ENCODE results near the gene WWOX.

The WWOX gene

DNA sequence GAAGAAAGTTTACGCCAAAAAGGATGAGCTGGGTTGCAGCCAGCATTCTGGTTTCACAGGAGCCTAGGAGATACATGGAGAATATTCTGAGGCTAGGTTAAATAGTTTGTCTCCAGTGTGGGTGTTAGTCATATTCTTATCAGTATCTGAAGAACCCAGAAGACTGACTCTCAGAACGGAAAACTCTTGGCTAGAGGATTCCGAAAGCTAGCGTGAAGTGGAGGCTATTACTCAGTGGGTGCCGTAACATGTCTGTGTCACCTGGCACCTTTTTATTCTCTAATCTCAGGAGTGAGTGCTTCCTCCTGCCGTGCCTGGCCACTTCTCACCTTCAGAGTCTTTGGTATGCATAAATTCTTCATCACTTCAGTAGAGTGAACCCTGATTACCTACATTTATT is 199.5 kb downstream of the WWOX start:
- no peak for DNase-seq (ENCODE audit: low read depth in 2 of 2)

DNA sequence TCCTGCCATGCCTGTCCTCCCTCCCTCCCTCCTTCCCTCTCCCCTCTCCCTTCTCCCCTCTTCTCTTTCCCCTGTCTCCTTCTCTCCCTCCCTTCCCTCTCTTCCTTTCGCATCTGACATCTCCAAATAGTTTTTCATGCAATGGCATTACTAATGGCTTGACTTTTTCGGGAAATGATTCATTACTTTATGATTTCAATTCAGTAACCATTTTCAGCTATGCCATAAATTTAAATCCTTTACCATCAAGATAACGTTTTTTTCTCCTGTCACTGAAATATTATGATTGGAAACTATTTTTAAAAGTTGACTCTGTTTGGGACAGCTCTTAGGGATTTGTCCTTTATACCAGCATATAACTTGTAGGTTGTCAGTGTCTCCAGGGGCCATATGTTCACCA is 201.0 kb downstream of the WWOX start:
- no peak for DNase-seq (ENCODE audit: low read depth in 2 of 2)

DNA sequence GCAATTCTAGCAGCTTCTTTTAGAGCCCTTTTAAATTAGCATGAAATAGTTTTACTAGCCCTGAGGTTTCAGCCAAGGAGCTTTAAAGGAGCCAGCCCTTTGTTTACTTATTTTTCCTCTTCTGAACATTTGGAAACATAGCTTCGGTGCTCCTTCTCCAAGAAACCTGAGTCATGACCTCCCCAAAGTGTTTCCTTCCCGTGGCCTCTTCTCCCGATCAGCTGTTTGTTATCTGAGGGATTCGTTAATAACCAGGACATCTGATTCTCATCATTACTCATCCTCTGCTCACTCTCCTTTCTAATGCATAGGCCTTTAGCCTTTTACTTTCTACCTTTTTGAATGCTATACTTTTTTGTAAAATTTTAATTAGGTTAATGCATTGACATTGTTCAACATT is 204.5 kb downstream of the WWOX start:
- DNase-seq (ENCODE audit: low read depth in 2 of 2): no peak

DNA sequence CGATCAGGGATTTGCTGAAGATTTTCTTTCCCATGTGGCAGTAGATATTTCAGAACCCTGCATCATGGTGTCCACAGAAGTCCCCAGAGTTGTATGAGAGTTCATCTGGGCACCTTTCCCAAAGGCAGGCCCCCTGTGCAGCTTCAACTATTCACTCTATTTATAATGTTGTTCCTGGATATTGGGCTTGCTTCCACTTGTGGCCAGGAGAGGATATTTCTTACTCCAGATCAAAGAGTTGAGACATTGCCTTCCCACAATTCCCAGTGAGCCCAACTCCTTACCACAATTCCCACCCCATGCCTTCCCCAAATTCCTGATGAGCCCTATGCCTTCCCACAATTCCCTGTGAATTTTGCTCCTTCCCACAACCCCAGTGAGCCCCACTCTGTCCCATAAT is 206.9 kb downstream of the WWOX start:
- no peak for DNase-seq (ENCODE audit: low read depth in 2 of 2)

DNA sequence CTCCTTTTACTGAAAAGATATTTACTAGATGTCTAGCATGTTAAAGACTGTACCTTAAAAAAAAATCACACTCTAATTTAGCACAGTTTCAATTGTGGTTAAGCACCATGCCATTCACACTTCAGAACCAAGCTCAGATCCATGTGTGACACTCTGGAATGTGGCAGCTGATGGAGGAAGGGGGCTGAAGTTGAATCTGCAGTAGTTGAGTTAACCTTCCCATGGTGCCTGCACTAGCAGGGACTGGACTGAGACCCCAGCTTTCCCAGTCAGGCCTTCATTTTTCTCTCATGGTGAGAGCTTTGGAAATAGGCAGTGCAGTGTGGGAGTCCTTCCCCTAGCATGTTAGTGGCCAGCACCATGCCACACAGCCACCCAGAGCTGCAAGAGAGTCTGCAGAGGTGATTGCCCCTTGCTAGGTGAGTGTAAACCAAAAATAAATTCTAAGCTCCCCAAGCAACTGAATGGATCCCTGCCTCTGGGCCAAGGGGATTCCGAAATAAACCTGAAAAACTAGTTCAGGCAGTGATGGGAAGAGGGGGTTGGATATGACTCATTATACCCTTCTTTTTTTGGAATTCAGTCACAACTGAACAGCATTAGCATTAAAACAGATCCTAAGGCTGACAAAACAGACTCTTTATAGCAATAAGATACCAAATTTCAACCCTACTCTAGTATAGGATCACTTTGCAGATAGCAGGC is 208.5 kb downstream of the WWOX start:
- DNase-seq (ENCODE audit: low read depth in 2 of 2): no peak

DNA sequence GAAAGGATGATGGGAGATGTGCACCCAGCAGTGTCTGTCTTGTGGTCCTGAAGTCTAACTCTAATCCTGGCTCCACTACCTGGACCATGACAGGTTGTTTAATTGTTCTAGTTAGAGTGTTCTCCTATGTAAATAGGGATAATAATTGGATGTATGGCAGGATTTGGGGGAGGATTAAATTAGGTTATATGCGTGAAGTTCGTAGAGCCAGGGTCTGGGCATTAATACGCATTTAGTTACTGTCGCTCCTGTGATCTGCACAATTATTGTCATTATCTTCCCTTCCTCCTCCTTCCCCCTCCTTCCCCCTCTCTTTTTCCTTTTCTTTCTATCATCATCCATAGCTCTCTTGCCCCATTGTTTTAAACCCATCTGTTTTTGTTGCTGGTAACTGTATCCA is 210.3 kb downstream of the WWOX start:
- no peak for DNase-seq (ENCODE audit: low read depth in 2 of 2)

DNA sequence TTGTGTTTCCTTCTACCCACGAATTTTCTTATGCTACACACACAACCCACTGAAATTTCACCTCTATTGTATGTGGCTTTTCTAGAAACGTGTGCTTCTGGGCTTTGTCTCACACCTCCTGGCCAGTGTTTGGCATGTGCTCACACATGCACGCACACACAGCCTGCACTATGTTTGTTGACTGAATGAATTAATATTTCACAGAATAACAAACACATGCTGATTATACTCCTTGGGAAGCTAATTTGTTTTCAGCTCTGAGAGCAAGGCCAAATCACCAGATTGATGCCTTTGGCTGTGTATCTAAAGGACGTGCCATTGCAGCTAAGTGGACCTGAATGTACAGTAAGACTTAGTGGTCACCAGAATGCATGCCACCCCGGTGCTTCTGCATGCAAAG is 210.7 kb downstream of the WWOX start:
- DNase-seq (ENCODE audit: low read depth in 2 of 2): no peak

DNA sequence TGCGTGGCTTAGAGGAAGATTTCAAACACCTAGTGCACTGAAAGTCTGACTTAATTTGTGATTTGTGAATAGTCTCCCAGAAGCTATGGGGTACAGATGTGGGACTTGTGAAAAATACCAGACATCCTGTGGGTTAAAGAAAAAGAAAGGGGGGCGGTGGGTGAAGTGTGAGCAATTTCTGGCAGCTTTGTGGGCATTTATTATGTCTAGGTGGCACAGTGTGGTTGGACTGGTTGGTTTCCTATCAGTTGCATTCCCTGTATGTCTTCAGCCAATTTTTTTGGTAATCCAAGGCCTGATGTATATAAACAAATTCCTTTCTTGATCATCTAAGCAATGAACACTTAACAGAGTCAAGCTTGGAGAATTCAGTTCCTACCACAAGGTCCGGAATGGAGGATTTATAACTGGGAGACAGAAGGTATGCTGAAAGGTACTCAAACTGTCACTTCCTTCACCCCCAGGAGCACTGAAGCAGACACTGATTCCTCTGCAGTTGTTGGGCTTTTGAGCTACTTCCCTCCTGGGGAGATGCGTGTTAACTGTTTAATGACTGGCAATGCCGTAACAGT is 211.6 kb downstream of the WWOX start:
- no peak for DNase-seq (ENCODE audit: low read depth in 2 of 2)

DNA sequence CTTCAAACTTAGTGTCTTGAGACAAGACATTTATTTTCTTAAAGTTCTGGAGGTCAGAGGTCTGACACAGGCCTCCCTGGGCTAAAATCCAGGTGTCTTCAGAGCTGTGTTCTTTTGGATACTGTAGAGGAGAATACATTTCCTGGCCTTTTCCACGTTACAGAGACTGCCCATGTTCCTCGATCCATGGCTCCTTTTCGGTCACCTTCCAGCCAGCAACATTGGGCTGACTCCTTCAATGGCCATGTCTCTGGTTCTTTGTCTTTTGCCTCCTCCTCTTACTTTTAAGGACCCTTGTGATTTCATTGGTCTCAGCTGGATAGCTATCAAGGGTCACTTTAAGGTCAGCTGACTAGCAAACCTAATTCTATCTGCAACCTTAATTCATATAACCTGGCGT is 212.4 kb downstream of the WWOX start:
- no peak for DNase-seq (ENCODE audit: low read depth in 2 of 2)

DNA sequence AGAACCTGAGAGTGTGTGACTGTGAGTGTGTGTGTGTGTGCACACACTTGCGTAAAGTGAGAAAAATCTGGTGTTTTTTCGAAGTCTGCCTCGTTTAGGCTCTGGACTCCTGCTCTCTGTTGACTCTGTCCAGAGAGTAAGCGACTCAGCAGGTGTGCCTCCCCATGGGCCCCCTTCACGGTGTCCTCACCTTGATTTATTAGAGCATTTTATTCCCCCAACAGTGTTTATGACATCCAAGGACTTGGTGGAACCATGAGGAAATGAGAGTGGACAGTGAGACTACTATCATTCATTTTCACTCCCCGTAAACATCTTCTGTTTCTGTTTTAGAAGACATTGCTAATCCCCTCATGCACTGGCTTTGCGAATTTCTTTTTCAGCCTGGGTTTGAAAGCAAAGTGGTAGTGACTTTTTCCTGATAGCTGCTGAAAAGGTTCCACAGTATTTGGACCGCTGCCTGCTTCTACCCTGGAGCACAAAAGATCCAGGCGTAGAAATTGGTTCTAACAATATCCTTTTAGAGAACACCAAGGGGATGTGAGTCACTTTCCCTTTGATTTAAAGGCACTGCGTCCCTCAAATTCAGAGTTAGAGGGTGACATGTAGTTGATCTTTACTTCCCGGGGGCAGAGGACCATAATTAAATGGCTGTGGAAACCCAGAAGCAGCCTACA is 218.2 kb downstream of the WWOX start:
- DNase-seq (ENCODE audit: low read depth in 2 of 2): no peak

DNA sequence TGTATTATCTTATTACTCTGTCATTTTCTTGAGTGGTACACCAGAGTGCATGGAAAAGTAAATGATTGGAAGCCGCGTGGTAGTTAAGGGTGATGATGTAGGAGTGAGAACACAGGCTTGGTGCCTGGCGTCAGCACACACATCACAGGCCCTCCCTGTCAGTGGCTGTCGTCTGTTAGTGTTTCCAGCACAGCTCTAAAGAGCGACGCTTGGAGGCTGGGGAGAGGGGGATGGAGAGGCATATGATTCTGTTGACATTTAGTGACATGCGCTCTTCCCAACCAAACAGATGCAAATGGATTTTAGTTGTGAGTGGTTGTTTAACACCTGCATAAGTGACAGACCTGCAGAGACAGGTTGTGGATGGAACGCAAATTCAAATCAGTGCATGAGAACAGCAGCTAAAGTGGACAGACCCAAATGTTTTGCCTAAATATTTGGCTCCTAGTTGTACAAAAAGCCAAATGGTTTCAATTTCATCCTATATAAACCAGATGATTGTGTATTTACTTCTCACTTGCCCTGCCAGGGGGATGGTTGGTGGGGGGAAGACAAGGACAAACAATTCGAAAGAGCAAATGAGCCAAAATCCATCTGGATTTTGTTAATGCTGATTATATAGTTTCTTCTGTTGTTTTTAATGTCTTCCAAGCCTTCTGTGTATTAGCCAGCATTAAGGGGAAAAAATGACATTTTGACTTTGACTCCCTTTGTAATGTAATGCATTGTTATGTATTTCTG is 222.3 kb downstream of the WWOX start:
- no peak for DNase-seq (ENCODE audit: low read depth in 2 of 2)

DNA sequence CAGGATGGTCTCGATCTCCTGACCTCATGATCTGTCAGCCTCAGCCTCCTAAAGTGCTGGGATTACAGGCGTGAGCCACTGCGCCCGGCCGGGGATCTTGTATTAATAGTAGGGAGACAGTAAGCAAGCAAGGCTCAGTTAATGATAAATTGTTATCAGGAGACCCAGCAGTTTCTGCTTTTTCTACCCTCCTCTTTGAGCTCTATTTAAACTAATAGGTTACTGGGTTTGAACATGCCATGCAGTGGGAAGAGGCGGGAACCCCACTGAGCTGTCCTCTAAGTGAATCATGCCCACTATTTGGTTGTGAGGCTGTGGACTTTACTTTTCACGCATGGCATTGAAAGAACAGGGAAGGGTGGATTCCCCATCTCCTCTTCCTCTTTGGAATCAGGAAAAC is 223.9 kb downstream of the WWOX start:
- DNase-seq (ENCODE audit: low read depth in 2 of 2): no peak

DNA sequence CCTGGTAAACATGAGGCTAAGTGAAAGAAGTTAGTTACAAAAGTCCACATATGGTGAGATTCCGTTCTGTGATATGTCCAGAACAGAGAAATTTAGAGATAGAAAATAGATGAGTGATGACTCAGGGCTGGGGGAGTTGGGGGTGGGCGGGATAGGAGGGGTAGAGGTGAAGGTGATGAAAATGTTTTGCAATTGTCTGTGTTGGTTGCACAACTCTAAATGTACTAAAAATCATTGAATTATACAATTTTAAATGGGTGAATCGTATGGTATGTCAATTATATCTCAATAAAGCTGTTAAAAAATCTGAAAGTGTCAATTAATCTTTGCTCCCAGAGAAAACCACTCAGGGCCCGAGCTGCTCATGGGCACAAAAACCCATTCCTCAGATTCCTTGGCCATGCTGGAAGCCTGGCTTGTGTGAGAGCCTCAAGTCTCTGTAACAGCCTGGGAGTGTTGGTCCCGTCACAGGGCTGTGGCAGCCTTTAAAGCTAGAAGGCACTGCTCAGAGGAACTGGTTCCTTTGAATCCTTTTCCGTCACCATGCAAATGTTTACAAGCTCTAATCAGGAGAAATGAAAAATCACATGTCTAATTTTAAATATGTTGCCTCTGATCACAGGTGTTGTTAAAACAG is 225.3 kb downstream of the WWOX start:
- DNase-seq (ENCODE audit: low read depth in 2 of 2): no peak

DNA sequence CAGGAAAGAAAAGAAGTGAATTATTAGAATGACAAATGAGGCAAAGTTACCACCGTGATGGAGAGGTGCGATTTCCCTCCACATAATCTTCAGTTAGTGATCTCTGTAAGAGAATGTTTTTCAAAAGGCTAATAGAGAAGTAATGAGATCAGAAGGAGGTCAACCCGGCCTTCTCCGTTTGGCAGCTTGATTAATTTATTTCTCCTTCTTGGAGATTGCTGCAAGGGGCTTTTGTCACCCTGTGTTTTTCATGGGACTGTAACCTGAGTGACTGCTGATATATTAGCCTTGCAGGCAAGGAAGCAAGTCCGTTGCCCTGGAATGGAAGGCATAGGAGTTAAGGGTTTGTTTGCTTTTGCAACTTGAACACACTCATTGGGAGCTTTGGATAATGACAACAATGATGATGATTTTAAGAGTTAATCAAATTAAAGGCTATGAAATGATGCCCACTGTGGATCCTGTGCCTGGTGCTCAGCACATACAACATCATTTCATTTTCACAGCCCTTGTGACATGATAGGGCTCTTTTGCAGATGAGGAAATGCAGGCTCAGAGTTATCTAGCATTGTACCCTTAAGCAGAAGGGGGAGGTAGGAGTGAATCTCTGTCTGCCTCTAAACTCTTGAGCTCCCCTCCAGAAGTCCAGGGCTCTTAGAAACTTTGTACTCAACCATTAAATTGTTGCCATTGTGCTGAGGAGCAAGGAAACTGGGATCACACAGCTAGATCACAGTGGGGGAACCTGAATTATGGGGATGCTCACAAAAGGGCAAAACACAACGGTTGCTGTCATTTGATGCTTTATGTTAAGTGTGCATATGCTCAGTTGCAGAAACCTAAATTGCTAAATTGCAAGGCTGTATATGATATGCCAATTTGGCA is 226.3 kb downstream of the WWOX start:
- DNase-seq (ENCODE audit: low read depth in 2 of 2): no peak

DNA sequence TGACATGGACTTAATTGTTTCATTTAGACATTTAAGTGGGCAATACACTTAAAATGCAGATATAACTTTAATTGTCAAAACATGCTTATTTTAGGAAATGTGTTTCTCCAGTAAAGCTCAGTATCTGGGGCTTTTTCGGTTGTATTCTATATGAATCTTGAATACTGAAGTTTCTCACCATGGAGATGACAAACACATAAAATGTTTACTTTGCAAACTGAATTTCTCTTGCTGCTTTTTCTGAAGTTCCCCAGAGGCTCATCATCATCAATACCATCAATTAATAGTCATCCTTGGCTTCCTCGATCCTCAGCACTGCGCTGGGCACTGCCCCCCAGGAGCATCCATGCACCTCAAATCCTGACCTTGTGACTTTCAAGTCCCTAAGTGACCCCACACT is 227.3 kb downstream of the WWOX start:
- DNase-seq (ENCODE audit: low read depth in 2 of 2): no peak

DNA sequence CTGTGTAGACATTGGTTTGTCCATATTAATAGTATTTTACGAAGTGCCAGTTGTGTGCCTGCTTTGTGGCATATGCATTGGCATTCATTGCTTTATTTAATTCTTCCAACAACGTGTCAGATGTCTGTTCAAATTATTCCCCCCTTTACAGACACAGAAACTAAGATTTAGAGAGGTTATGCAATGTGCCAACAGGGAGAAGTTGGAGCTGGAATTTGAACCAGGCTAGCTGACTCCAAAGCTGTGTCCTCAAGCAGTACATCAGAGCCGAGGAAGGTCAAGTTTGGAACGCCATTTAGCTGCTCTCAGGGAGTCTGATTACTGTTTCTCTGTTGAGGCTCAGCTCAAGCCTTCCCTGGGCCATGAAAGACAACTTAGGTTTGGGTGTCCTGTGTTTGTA is 232.3 kb downstream of the WWOX start:
- DNase-seq (ENCODE audit: low read depth in 2 of 2): no peak

DNA sequence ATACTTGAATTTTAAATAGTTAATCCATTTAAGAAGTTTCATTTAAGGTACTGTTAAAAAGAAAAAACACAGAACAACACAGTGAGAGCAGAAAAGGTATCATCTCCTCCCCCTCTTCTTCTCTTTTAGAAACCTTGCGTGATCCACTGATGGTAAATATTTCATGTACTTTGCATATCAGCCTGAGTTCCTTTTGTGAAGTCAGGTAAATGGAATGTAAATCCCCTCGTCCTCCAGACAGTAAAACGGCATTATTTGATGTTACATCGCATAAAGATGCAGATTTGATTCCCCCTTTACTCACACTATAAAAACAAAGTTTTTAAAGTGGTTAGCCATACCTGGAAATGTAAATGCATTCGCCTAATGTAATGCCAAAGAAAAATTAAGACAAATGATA is 234.4 kb downstream of the WWOX start:
- no peak for DNase-seq (ENCODE audit: low read depth in 2 of 2)

DNA sequence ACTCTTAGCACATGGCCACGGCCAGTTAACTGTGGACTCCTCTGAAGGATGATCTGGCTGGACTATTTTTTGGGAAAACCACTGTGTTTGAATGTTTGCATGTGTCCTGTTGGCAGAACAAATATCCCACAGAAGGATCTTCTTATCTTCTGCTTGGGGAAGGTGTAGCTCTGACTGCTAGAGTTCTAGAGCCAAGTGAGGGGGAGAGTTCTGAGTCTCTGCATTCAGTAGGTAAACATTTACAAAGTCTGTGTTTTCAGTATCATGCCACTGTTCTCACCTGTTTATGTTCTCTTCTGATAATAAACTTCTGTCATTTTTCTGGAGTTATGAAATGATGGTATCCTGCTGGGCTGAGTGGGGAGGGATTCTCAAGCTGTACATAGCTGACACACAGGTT is 241.1 kb downstream of the WWOX start:
- DNase-seq (ENCODE audit: low read depth in 2 of 2): no peak

DNA sequence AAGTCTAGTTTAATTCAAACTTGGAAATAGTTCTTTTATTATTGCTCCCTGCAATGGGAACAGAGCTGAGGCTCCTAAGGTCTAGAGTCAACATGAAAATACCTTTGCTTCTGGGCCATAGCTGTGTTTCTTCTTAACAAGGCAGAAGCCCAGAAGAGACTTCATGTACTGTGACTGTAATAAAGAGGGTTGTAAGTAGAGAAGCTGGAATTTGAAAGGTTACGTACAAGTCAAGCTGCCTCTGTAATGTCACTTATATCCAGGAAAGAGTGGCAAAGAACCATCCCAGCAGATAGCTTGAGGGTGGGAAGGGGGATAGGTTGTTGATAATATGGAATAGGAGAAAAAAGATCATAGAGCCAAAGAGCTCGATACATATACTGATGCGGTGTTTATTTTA is 248.6 kb downstream of the WWOX start:
- no peak for DNase-seq (ENCODE audit: low read depth in 2 of 2)

DNA sequence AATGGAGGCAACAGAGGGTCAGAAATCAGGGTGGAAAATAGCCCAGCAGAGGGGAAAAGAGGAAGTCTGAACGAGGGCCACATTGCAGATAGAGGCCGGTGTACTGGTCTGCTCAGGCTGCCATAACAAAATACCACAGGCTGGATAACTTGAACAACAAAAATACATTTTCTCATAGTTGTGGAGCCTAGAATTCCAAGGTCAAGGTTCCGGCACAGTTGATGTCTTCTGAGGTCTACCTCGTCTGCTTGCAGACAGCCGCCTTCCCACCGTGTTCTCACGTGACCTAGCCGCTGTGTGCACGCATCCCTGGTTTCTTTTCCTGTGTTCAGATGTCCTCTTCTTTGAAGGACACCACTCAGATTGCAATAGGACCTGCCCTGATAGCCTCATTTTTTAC is 249.4 kb downstream of the WWOX start:
- DNase-seq (ENCODE audit: low read depth in 2 of 2): no peak

DNA sequence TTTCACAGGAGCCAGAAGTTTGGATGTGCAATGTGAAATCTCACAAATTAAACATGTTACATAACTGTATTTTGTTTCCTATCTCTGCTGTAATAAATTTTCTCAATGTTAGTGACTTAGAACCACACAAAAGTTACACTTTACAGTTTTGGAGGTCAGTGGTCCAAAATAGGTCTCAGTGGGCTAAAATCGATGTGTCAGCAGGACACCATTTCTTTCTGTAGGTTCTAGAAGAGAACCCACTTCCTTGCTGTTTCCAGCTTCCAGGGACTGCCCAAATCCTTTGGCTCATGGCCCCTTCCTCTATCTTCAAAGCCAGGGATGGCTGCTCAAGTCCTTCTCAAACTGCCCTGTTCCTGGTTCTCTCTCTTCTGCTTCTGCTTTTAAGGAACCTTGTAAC is 252.7 kb downstream of the WWOX start:
- DNase-seq (ENCODE audit: low read depth in 2 of 2): no peak

Measured in activated CD8-positive, alpha-beta memory T cell treated with anti-CD3 and anti-CD28 coated beads for 4 hours (primary cell).